GM19025 (cell line): ENCODE results near the gene NRXN3.

Source experiments
- ATAC-seq: cut with Tn5 transposase; IDR thresholded peaks from one replicate; pipeline ENCODE4 v1.9.1; 2021; ENCODE audit warnings: mild to moderate bottlenecking, low read depth, moderate library complexity; ENCODE audit not compliant: unreplicated experiment

NRXN3 gene

DNA sequence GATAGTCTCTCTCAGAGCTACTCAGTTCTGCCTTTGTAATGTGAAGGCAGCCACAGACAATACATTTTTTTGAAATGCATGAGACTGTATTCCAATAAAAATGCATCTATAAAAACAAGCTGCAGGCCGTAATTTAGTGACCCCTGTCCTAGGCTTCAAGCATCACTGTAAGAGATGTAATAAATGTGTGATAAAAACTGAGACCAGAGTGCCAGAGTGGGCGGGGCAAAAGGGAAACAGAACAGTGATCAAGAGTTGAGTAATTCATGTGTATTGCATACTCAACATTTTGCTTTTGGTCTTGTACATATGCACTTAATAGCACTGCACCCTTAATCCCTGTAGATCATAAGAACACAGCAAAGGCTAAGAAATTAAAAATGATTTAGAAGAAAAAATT is 1297.7 kb downstream of the NRXN3 start:
- ATAC-seq = no peak

DNA sequence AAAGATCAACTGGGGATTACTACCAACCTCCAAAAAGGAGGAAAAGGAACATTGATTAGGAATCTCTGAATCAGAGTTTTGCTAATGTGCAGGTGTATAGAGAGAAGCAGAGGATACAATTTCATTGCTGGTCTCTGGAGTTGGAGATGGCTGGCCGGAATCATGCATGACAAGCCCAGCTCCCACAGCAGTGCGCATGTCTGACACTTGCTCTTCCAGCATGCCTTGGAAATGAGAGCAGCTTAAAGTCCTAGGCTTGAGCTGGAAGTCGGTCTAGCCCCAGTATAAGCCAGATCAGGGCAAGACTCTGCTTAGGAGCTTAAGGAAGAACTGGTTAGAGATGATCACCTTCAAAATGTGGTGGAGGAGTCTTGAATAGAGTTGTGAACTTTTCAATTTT is 1298.3 kb downstream of the NRXN3 start:
- ATAC-seq = no peak

DNA sequence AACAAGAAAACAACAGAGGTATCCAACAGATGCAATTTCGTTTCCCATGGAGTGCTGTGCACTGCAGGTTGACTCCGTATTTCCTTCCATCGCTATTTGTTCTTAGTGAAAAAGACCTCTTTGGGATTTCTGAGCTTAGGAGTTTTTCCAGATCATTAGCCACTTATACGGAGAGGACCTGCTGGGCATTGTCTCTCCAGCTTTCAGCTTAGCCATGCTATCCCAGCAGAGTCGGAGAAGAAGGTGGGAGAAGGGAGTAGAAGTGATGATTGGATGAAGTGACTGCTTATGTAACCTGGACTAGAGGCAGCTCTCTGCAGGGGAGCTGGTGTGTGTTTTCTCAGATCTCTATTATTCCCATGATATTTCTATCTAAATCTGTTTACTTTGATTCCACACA is 1303.5 kb downstream of the NRXN3 start:
- no peak for ATAC-seq

- no peak for ATAC-seq
Measured at GRCh38 chr14:79475887-79476532, 1305.8 kb downstream of the NRXN3 start.

DNA sequence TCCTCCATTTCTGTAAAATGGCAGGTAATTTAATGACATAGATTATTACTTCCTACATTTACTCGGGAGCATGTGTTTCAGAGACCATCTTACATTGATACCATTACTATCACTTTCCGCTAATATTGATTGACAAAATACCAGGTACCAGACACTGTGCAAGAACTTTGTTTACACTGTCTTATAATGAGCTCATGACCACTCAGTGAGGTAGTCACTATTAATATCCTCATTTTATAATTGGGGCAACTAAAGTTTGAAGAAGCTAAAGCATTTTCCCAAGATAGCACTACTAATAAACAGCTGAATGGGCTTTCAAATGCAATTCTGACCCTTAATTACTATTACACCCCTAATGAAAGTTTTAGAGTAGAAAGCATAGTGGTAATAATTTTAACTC is 1306.4 kb downstream of the NRXN3 start:
- no peak for ATAC-seq

GRCh38 chr14:79480212-79480611 is 1310.0 kb downstream of the NRXN3 start:
- ATAC-seq = no peak

- ATAC-seq = no peak
Measured at GRCh38 chr14:79482825-79483224, 1312.7 kb downstream of the NRXN3 start.

GRCh38 chr14:79483477-79484388 is 1313.6 kb downstream of the NRXN3 start:
- no peak for ATAC-seq

DNA sequence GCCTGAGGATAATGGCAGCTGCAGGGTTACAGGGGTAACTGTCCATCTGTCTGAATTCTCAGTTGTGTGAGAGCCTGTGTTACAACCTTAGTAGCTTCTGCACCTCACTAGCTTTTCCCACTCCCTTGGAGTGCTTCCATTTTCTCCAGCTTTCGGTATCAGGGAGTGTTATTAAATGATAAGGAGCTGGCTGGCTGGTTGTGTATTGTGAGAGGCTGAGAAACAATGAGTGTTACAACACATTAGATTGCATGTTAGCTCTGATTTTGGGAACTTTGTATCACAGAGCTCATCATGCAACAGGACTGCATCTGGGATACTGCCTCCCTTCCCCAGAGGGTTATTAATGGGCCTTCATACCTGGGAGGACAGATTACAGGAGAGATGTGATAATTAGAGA is 1317.5 kb downstream of the NRXN3 start:
- no peak for ATAC-seq

DNA sequence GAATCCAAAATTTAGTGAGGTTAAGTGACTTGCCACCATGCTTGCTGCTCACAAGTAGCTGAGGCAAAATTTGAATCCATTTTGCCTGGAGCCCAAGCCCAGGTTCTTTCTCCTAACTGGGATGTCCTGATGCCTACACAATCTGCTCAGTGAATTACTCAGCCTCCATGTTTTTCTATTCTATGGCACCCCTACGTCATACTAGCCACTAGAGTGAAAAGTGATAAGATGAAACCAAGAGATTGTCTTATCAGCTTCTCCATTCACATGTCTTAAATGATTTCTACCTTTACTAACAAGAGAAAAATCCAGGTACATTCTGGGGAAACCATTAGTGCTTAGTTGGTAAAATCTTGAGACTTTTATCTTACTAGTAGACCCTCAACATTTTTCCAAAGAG is 1321.0 kb downstream of the NRXN3 start:
- no peak for ATAC-seq

GRCh38 chr14:79493081-79493645 is 1323.0 kb downstream of the NRXN3 start:
- ATAC-seq = no peak

DNA sequence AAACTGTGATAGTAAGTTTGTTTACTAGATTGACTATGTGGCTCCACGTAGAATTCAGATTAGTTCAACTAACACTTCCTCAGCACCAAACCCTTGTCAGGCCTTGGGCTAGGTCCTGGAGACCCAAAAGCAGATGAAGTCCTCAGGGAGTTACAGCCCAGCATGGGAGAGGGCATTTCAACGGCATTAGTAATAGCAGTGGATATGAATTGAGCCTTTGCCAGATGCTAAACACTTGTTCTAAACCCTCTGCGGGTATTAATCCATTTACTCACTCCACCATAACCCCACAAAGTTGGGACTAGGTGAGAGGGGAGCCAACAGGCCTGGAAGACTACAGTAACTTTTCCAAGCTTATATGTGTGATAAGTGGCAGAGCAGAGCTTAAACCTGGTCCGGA is 1326.5 kb downstream of the NRXN3 start:
- no peak for ATAC-seq

DNA sequence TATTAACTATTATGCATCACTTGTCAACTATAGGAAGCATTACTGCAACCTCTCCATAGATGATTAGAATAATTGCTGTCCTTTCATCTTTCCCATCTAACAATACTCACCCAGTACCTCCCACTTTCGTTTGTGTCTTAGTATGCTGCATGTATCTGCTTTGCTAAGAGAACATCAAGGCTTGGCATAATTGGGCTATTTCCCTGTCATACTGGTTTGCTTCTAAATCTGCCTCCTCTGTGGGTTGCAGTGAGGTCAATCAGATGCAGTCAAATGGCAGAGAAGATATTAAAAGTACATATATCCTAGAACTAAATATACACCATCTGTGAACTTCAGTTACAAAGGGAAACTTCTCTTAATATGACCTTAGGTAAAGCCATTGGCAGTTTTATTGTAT is 1330.3 kb downstream of the NRXN3 start:
- ATAC-seq = no peak

DNA sequence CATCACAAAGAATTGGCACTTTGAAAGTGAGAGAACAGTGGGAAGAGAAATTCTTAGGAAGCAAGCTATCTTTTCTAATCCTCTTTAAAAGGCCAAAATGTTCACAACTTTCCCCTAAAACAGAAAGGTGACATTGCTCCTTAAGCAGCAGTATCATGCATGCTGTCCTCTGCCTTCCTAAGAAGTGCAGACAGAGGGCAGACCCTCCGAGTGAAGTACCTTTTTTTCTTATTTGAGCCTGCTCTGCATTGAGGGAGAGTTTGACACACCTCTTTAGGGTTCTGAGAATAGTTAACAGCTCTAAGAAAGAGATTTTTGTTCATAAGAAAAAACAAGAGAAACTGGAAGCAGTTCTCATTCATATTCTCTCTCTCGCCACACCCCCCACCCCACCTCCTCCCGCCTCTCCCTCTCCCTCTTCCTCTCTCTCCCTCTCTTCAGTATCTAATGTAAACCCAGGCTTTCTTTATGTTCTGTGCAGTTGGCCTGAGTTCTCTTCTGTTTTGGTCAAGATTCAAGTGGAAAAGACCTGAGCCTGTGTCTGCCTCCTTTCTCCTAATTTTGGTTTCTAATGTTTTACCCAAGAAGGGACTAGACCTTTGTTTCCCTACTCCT is 1332.1 kb downstream of the NRXN3 start:
- no peak for ATAC-seq

DNA sequence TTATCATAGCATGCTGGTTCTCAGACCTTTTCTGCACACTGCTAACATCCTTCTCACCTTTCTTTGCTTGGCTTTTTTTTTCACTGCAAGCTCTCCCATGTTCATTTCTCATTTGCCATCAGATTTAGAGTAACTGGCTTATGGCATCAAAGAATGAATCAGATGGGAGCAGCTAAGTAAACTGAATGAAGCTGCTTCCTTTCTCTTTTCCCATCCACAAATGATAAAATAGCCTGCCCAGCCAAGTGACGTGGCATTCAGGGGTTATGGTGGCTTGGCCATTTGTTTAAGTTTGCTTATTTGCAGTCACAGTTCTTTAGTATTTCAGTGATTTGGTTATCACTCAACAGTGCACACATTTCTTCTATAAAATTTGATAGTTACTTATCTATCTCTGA is 1332.6 kb downstream of the NRXN3 start:
- ATAC-seq = no peak

- ATAC-seq = no peak
Measured at GRCh38 chr14:79510659-79511058, 1340.5 kb downstream of the NRXN3 start.

DNA sequence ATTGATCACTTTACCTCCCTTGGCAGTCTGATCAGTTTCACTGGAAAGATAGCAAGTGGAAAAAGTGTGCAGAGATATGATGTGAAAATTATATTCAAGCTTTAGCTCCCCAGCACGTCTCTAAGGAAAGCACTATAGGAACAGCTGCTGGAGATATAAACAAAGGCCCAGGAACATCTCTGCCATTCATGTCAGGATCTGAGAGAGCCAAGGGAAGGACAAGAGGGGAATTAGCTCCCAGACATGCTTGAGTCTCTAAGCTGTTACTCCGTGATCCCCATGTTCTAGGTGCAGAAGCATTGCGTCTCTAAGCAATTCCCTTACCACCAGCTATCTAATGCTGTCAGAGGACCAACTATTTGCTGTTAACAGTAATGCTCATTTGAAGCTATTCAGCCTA is 1341.0 kb downstream of the NRXN3 start:
- ATAC-seq = no peak

DNA sequence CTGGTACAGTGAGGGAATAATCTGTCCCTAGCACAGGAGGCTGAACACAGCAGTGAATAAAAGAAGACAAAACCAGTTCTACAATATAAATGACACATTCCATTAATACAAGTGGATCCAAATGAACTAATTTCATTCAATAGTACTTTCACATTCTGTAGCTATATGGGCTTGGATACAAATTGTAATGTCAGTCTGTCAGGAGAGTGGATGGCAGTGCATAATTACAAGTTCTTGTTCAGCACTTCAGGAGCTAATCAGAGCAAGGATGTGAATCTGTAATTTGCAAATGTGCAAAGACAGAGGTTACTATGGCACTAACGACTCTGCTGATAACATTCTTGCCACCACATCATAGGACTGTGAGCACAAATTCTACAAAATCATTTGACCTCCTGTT is 1343.3 kb downstream of the NRXN3 start:
- ATAC-seq = no peak

DNA sequence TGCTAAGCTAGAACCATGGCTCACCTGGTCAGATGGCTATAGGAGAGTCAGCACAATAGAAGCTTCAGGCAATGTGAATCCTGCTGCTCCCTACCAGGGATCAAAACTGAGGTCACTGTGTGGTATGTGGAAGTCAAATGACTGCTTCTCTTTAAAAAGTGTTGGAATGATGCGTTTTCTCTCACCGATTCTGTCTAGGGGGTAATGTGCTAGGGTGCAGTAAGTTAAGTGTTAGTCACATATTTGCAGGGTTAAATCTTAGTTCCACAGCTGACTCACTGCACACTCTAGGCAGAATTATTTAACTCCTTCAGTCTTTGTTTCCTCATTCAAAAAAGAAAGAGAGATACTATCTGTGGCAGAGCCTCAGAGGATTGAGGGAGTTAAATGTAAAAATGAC is 1344.5 kb downstream of the NRXN3 start:
- no peak for ATAC-seq

- no peak for ATAC-seq
Measured at GRCh38 chr14:79515158-79515557, 1345.0 kb downstream of the NRXN3 start.

- no peak for ATAC-seq
Measured at GRCh38 chr14:79516009-79516408, 1345.8 kb downstream of the NRXN3 start.
